Heart right ventricle (tissue), 16 donors: ENCODE measurements around the gene PIWIL1. TPM values are rescaled to one million over a fixed set of nuclear protein-coding genes. Genes with fewer than 3 reads are reported as not detected.

Experiments used
- ATAC-seq, 8 donors: fragments of 200-7000 bp; cut with Tn5 transposase; one replicate each; pipeline ENCODE4 v1.9.1; 2020; ENCODE audit warnings: mild to moderate bottlenecking in 8 of 8, moderate library complexity in 8 of 8, moderate number of reproducible peaks in 1 of 8
- DNase-seq, 2 donors: peaks; one replicate each; pipeline ENCODE4 v3.0.0-alpha.2; 2020
- H3K27ac ChIP-seq, 10 donors: fragments of 200-600 bp; sonication (generic) in 2 of 10; one replicate each; pipeline versions ENCODE4 v1.5.0 to v1.8.0; 2020 to 2022; ENCODE audit warnings: mild to moderate bottlenecking in 3 of 10
- H3K27me3 ChIP-seq, 7 donors: fragments of 200-600 bp; one replicate each; pipeline ENCODE4 v1.8.0; 2021 to 2022; ENCODE audit warnings: mild to moderate bottlenecking in 2 of 7
- H3K36me3 ChIP-seq, 9 donors: fragments of 200-600 bp; sonication (generic) in 1 of 9; one replicate each; pipeline versions ENCODE4 v1.5.0 to v1.8.0; 2020 to 2022; ENCODE audit warnings: mild to moderate bottlenecking in 2 of 9
- H3K4me1 ChIP-seq, 9 donors: fragments of 200-600 bp; sonication (generic) in 1 of 9; one replicate each; pipeline versions ENCODE4 v1.5.0 to v1.8.0; 2020 to 2022; ENCODE audit warnings: mild to moderate bottlenecking in 4 of 9
- H3K4me3 ChIP-seq, 10 donors: fragments of 200-600 bp; sonication (generic) in 2 of 10; one replicate each; pipeline versions ENCODE4 v1.5.0 to v1.8.0; 2020 to 2022; ENCODE audit warnings: mild to moderate bottlenecking in 7 of 10, moderate library complexity in 2 of 10
- H3K9me3 ChIP-seq, 11 donors: fragments of 200-600 bp in 10 of 11; sonication (generic) in 2 of 11; one replicate each; pipeline versions ENCODE4 v1.5.0 to v1.8.0; 2013 to 2022; ENCODE audit warnings: mild to moderate bottlenecking in 2 of 11, control low read depth in 1 of 11, moderate library complexity in 1 of 11
- WGBS, 2 donors: extraction: QIAGEN DNeasy Blood & Tissue Kit; methylation state at CpG; one replicate each; pipeline ENCODE4 v1.1.7; 2013; ENCODE audit warnings: inconsistent platforms in 1 of 2; 5-methylcytosine and 5-hydroxymethylcytosine counted together
- intact Hi-C, 10 donors: fragments of 100-400 bp; cut with DNase I; formaldehyde crosslinking; loops; one replicate each; pipeline versions ENCODE4 v1.11.1 to v1.14.2; 2022
- polyA plus RNA-seq, 2 donors: library from polyadenylated mRNA; stranded (reverse); fragments of 200-250 nt; gene quantifications; one replicate each; pipeline ENCODE4 v1.2.3, GENCODE V29; 2013
- total RNA-seq, 10 donors: library from RNA; stranded (reverse); fragmentation: NEBNext Ultra II Directional in 3 of 10; extraction: Animal tissue kit (Norgen Biotek cat#: 25700) in 3 of 10; gene quantifications; one replicate each; pipeline versions ENCODE4 v1.2.1 to v1.2.4, GENCODE V29; 2021 to 2023
- TF ChIP-seq, protein P1 (sequence below), 9 donors: fragments of 200-600 bp; sonication (generic) in 2 of 9; IDR thresholded peaks; one replicate each; pipeline versions ENCODE4 v1.5.0 to v1.8.0; 2021 to 2022; ENCODE audit warnings: antibody characterized with exemption in 9 of 9, mild to moderate bottlenecking in 5 of 9, moderate library complexity in 1 of 9
- donor health status: Arrhythmogenic right ventricular cardiomyopathy.
- donor health status: ischemic (EF 13 %, LVEDD 7.1; RV severe dilation, severe dysfunction).
- donor health status: healthy with polysubstance abuse.
- donor health status: DM: no; HTN: yes; CAD: no.
- donor health status: DM: no; HTN: no; CAD: no.
- donor health status: ischemic (EF 25% LVEDD 6.9; RV normal size, moderate dysfunction).
- donor health status: ischemic (EF 25% LVEDD 5.7; RV mildly dilated, moderate dysfunction).
- donor health status: healthy.
- donor health status: DM: yes; HTN: yes; CAD: no.
- donor health status: Ischemic cardiomyopathy.
- donor health status: ischemic (EF 35%, LVEDD 5.7; RV mildly dilated, moderate dysfunction).
- donor health status: nonischemic (EF 11% LVEDD 7.7; RV severe dilation, severe dysfunction).
- donor health status: DM: yes; HTN: yes; CAD: no.
- donor health status: PGD.
- donor health status: ischemic (EF 29% LVEDD 5.4; RV normal size, mild dysfunction).
- donor health status: nonischemic (EF 23%, LVEDD 6.1; RV moderate dilation, normal function).

Gene PIWIL1
- total and polyA plus RNA-seq, 12 donors, result 0.01 TPM; not detected in 11

DNA sequence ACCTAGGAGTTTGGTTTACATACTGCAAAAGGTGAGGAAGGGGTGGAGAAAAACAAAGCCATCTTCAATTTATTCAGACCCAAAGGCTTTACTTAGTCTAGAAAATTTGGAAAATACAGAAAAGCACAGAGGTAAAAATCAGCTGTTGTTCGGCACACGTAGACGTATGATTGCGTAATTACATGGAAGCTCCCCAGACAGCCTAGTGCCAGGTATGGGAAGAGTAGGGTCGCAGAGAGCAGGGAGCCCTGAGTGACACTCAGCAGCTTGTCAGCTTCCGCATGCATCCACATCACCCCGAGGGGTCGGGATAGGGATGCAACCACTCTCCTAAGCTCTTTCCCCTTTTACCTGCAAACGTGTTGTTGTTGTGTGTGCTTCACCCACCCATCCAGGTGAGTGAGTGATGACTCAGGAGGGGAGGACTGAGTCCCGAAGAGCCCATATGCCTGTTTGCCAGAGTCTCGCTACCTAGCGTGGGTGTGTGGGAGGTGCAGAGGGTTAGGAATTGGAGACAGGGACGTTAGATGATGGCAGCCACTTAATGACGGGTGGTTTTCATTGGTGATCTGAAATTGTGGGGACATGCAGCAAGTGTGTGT, 20.1 kb downstream of the PIWIL1 start:
- no peak for ATAC-seq
- Histone ChIP-seq H3K27me3 (peaks cover 0 to 50% (median 26%) of the 10 kb centered on the region in 7 donors), H3K4me3 (no peak overlapping the region), H3K4me1 (no peaks in the 10 kb centered on the region), H3K27ac (no peak overlapping the region), H3K36me3 (no peaks in the 10 kb centered on the region), H3K9me3 (no peaks in the 10 kb centered on the region)
- TF ChIP-seq, protein P1, sequence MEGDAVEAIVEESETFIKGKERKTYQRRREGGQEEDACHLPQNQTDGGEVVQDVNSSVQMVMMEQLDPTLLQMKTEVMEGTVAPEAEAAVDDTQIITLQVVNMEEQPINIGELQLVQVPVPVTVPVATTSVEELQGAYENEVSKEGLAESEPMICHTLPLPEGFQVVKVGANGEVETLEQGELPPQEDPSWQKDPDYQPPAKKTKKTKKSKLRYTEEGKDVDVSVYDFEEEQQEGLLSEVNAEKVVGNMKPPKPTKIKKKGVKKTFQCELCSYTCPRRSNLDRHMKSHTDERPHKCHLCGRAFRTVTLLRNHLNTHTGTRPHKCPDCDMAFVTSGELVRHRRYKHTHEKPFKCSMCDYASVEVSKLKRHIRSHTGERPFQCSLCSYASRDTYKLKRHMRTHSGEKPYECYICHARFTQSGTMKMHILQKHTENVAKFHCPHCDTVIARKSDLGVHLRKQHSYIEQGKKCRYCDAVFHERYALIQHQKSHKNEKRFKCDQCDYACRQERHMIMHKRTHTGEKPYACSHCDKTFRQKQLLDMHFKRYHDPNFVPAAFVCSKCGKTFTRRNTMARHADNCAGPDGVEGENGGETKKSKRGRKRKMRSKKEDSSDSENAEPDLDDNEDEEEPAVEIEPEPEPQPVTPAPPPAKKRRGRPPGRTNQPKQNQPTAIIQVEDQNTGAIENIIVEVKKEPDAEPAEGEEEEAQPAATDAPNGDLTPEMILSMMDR (IDR thresholded peaks at IDR 0.05), result no peak
- DNase-seq, result no peak
- intact Hi-C loops, result loop anchor here in 1 of 10 donors (5.0 kb wide), 1 partner anchor 49 kb away; no protein-coding TSS in a partner anchor
- 62 to 65% methylated on average over 14 of the region's 14 CpGs for WGBS, 2 donors

DNA sequence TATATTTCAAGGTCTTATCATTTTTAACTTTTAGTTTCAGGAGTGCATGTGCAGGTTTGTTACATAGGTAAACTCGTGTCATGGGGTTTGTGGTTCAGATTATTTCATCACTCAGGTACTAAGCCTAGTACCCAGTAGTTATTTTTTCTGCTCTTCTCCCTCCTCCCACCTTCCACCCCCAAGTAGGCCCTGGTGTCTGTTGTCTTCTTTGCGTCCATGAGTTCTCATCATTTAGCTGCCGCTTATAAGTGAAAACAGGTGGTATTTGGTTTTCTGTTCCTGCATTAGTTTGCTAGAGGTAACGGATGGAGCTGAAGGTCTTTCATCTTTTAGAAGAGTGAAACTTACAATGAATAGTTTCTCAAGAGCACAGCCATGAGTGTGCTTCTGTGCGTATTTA, 24.4 kb downstream of the PIWIL1 start:
- no peak overlapping the region for H3K4me3 ChIP-seq

DNA sequence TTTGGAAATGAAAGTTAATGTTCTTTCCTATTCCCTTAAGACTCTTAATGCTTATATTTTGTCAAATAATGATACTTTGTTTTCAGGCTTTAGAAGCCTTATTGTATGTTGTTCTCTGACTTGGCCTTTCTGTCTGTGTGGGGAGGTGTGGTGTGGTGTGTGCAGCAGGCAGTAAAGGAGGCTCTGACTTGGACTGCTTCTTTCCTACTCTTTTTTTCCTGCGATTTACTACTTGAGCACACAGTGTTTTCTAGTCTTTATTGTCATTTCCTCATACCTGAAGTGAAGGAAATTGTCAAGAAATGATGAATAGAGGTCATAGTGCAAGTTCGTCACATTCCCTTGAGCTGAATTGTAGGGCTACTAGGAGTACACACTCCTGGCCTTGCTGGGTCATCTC, 26.9 kb downstream of the PIWIL1 start:
- TF ChIP-seq, protein P1 (IDR thresholded peaks at IDR 0.05), result no peak
- Histone ChIP-seq H3K27me3 (peaks cover 0 to 38% (median 11%) of the 10 kb centered on the region in 7 donors), H3K4me1 (no peaks in the 10 kb centered on the region)

More for the DNA sequence above, 24.4 kb downstream of the PIWIL1 start:
- Histone ChIP-seq H3K27me3 (peaks cover 0 to 50% (median 20%) of the 10 kb centered on the region in 7 donors), H3K4me1 (no peaks in the 10 kb centered on the region), H3K9me3 (no peaks in the 10 kb centered on the region), H3K27ac (no peak overlapping the region), H3K36me3 (no peaks in the 10 kb centered on the region)
- ATAC-seq (no peak), DNase-seq (no peak)
- 87 to 93% methylated on average over 5 of the region's 5 CpGs for WGBS, 2 donors
- TF ChIP-seq, protein P1 (IDR thresholded peaks at IDR 0.05), result no peak
- intact Hi-C loops, result no loop called here

DNA sequence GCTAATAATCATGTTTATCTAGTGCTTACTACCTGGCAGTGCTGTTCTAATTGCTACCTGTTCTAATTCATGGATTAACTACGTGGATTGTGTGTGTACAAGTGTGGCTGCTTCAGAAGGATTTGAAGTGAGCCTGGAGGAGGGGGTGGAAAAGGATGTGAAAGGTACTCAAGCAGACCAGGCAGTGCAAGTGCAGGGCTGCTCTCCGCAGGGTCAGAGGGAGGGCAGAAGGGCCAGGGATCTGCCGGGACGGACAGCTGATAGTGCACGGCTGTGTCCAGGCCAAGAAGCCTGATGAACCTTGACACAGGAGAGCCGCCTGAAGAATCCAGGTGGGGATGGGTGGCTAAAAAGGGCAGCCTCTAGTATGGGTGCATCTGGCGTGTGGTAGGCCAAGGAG, 28.5 kb downstream of the PIWIL1 start:
- ATAC-seq (no peak), DNase-seq (no peak)
- 37 to 51% methylated on average over 7 of the region's 7 CpGs for WGBS, 2 donors
- no peak overlapping the region for H3K27ac ChIP-seq
- no peaks in the 10 kb centered on the region for H3K36me3 ChIP-seq
- intact Hi-C loops, result no loop called here
- H3K27me3 ChIP-seq, result peaks cover 0 to 47% (median 11%) of the 10 kb centered on the region in 7 donors
- H3K9me3 ChIP-seq, result no peaks in the 10 kb centered on the region
- no peak overlapping the region for H3K4me3 ChIP-seq
- TF ChIP-seq, protein P1 (IDR thresholded peaks at IDR 0.05), result no peak
- no peaks in the 10 kb centered on the region for H3K4me1 ChIP-seq

More for the DNA sequence above, 26.9 kb downstream of the PIWIL1 start:
- ATAC-seq, result no peak
- DNase-seq, result no peak
- H3K9me3 ChIP-seq, result no peaks in the 10 kb centered on the region
- no peaks in the 10 kb centered on the region for H3K36me3 ChIP-seq
- no peak overlapping the region for H3K4me3 ChIP-seq
- 76 to 84% methylated on average over 2 of the region's 2 CpGs for WGBS, 2 donors
- no peak overlapping the region for H3K27ac ChIP-seq
- intact Hi-C loops, result no loop called here
